H9 (cell line): ENCODE measurements around the gene ADIPOR1. TPM values are rescaled to one million over a fixed set of nuclear protein-coding genes. Genes with fewer than 3 reads are reported as not detected.

ENCODE experiments used
- DNase-seq: peaks from one replicate; pipeline ENCODE4 v3.0.0-alpha.2; 2017
- H2AFZ ChIP-seq: one replicate; pipeline ENCODE4 v1.6.1; 2013; ENCODE audit warnings: mild to moderate bottlenecking, low read length, control low read depth, moderate library complexity
- H2AK5ac ChIP-seq: 2 replicates; pipeline ENCODE4 v1.6.1; 2013; ENCODE audit warnings: low read length, control low read depth, mixed read lengths; ENCODE audit not compliant: insufficient read length
- H2BK120ac ChIP-seq: one replicate; pipeline ENCODE4 v1.6.1; 2013; ENCODE audit warnings: low read depth, mild to moderate bottlenecking, low read length, control low read depth, inconsistent platforms; ENCODE audit not compliant: poor library complexity, severe bottlenecking
- H2BK12ac ChIP-seq: 2 replicates; pipeline ENCODE4 v1.6.1; 2013; ENCODE audit warnings: low read length, control low read depth, mixed read lengths, low read depth; ENCODE audit not compliant: insufficient read length
- H2BK15ac ChIP-seq: 2 replicates; pipeline ENCODE4 v1.6.1; 2013; ENCODE audit warnings: low read depth, low read length, control low read depth
- H2BK20ac ChIP-seq: one replicate; pipeline ENCODE4 v1.6.1; 2013; ENCODE audit warnings: low read depth, mild to moderate bottlenecking, low read length, control low read depth, inconsistent platforms; ENCODE audit not compliant: poor library complexity, severe bottlenecking
- H2BK5ac ChIP-seq: 2 replicates; pipeline ENCODE4 v1.6.1; 2013; ENCODE audit warnings: low read length, control low read depth, mixed read lengths; ENCODE audit not compliant: insufficient read length
- H3K14ac ChIP-seq: 2 replicates; pipeline ENCODE4 v1.6.1; 2013; ENCODE audit warnings: low read length, control low read depth; ENCODE audit not compliant: insufficient read depth
- H3K18ac ChIP-seq: 2 replicates; pipeline ENCODE4 v1.6.1; 2013; ENCODE audit warnings: low read depth, mild to moderate bottlenecking, mixed read lengths, low read length, control low read depth; ENCODE audit not compliant: insufficient read length
- H3K23ac ChIP-seq: 2 replicates; pipeline ENCODE4 v1.6.1; 2013; ENCODE audit warnings: low read length, control low read depth, mixed read lengths, low read depth; ENCODE audit not compliant: insufficient read length
- H3K23me2 ChIP-seq: 2 replicates; pipeline ENCODE4 v1.6.1; 2013; ENCODE audit warnings: low read depth, mild to moderate bottlenecking, mixed read lengths, low read length, control low read depth; ENCODE audit not compliant: insufficient read length, poor library complexity, severe bottlenecking
- H3K27ac ChIP-seq: 2 replicates; pipeline ENCODE4 v1.5.1; 2013; ENCODE audit warnings: low read length, control low read depth, mixed read lengths, low read depth; ENCODE audit not compliant: insufficient read length
- H3K27me3 ChIP-seq: 2 replicates; pipeline ENCODE4 v1.6.1; 2013; ENCODE audit warnings: low read length, control low read depth, inconsistent platforms; ENCODE audit not compliant: insufficient read depth
- H3K4ac ChIP-seq: 2 replicates; pipeline ENCODE4 v1.6.1; 2013; ENCODE audit warnings: low read depth, mild to moderate bottlenecking, control low read depth, inconsistent platforms, low read length, moderate library complexity
- H3K4me1 ChIP-seq: 2 replicates; pipeline ENCODE4 v1.6.1; 2013; ENCODE audit warnings: low read length, control low read depth, inconsistent platforms; ENCODE audit not compliant: insufficient read depth
- H3K4me2 ChIP-seq: 2 replicates; pipeline ENCODE4 v1.6.1; 2013; ENCODE audit warnings: low read length, control low read depth, mixed read lengths; ENCODE audit not compliant: insufficient read length, insufficient read depth
- H3K56ac ChIP-seq: 2 replicates; pipeline ENCODE4 v1.6.1; 2013; ENCODE audit warnings: low read depth, mild to moderate bottlenecking, mixed read lengths, low read length, control low read depth; ENCODE audit not compliant: insufficient read length
- H3K79me1 ChIP-seq: 2 replicates; pipeline ENCODE4 v1.6.1; 2013; ENCODE audit warnings: low read depth, mild to moderate bottlenecking, moderate library complexity, low read length, control low read depth, inconsistent platforms; ENCODE audit not compliant: insufficient read depth, poor library complexity, severe bottlenecking
- H3K79me2 ChIP-seq: 2 replicates; pipeline ENCODE4 v1.6.1; 2013; ENCODE audit warnings: low read length, control low read depth, inconsistent platforms; ENCODE audit not compliant: insufficient read depth
- H3K9ac ChIP-seq: 2 replicates; pipeline ENCODE4 v1.6.1; 2013; ENCODE audit warnings: low read length, control low read depth, mixed read lengths; ENCODE audit not compliant: insufficient read length; ENCODE audit errors: extremely low read depth
- H3K9me3 ChIP-seq: one replicate; pipeline ENCODE4 v1.6.1; 2013; ENCODE audit warnings: low read depth, low read length, inconsistent platforms; ENCODE audit not compliant: control insufficient read depth
- H3T11ph ChIP-seq: one replicate; pipeline ENCODE4 v1.6.1; 2013; ENCODE audit warnings: mild to moderate bottlenecking, low read length, control low read depth, inconsistent platforms
- H4K20me1 ChIP-seq: one replicate; pipeline ENCODE4 v1.6.1; 2013; ENCODE audit not compliant: control insufficient read depth, insufficient read length, insufficient read depth
- H4K5ac ChIP-seq: 2 replicates; pipeline ENCODE4 v1.6.1; 2013; ENCODE audit warnings: low read depth, mild to moderate bottlenecking, mixed read lengths, low read length, control low read depth; ENCODE audit not compliant: insufficient read length
- H4K8ac ChIP-seq: replicated peaks from 2 replicates; pipeline ENCODE4 v1.6.1; 2013; ENCODE audit warnings: low read length, control low read depth, mixed read lengths, low read depth; ENCODE audit not compliant: insufficient read length
- H4K91ac ChIP-seq: 2 replicates; pipeline ENCODE4 v1.6.1; 2013; ENCODE audit warnings: low read depth, mild to moderate bottlenecking, moderate library complexity, mixed read lengths, low read length, control low read depth; ENCODE audit not compliant: insufficient read length
- H3K27ac Mint-ChIP-seq, 3 experiments: 2 replicates in 2 of 3; 3 replicates in 1 of 3; pipeline ENCODE4 v1.8.0; 2020 to 2021; ENCODE audit warnings: mixed read lengths in 3 of 3, mild to moderate bottlenecking in 1 of 3, moderate library complexity in 1 of 3
- H3K27me3 Mint-ChIP-seq: 2 replicates; pipeline ENCODE4 v1.8.0; 2021; ENCODE audit warnings: low read depth, mild to moderate bottlenecking, moderate library complexity, mixed read lengths
- H3K36me3 Mint-ChIP-seq, 3 experiments: 2 replicates in 2 of 3; 3 replicates in 1 of 3; pipeline ENCODE4 v1.8.0; 2020 to 2021; ENCODE audit warnings: low read depth in 3 of 3, mixed read lengths in 3 of 3; ENCODE audit not compliant: insufficient read depth in 1 of 3
- H3K4me1 Mint-ChIP-seq, 2 experiments: 2 replicates each; pipeline ENCODE4 v1.8.0; 2020; ENCODE audit warnings: mixed read lengths in 2 of 2
- H3K4me3 Mint-ChIP-seq, 2 experiments: 2 replicates in 1 of 2; 3 replicates in 1 of 2; pipeline ENCODE4 v1.8.0; 2020 to 2021; ENCODE audit warnings: mild to moderate bottlenecking in 2 of 2, mixed read lengths in 2 of 2, moderate library complexity in 1 of 2
- H3K9me3 Mint-ChIP-seq, 2 experiments: 2 replicates in 1 of 2; 3 replicates in 1 of 2; pipeline ENCODE4 v1.8.0; 2020; ENCODE audit warnings: mild to moderate bottlenecking in 2 of 2, mixed read lengths in 2 of 2, moderate library complexity in 1 of 2
- CTCF ChIP-seq: fragments of 200-600 bp; sonication (generic); conservative IDR thresholded peaks from 3 replicates; pipeline ENCODE4 v1.8.0; 2021; ENCODE audit warnings: antibody characterized with exemption, mild to moderate bottlenecking
- WGBS: extraction: QIAGEN DNeasy Blood & Tissue Kit; methylation state at CpG from one replicate; pipeline ENCODE4 v1.1.7; 2013; ENCODE audit warnings: missing lambda C conversion rate, low lambda C conversion rate, mixed read lengths; ENCODE audit not compliant: insufficient read length; ENCODE audit errors: extremely low coverage; 5-methylcytosine and 5-hydroxymethylcytosine counted together
- total RNA-seq: library from RNA; stranded (reverse); gene quantifications from 2 replicates; pipeline ENCODE4 v1.2.1, GENCODE V29; 2021

The ADIPOR1 gene
- total RNA-seq, 1 experiment from 2014 or later, result 65.0 TPM

GRCh38 chr1:202994756-202995155, 36.6 kb upstream of the ADIPOR1 start:
- H3T11ph ChIP-seq, result no peak overlapping the region
- no peak overlapping the region for H2BK120ac ChIP-seq
- H2BK15ac ChIP-seq, result no peak overlapping the region
- H3K23ac ChIP-seq, result no peak overlapping the region
- H3K4me2 ChIP-seq, result no peak overlapping the region
- H3K27ac Mint-ChIP-seq, result no peak overlapping the region
- H3K79me1 ChIP-seq, result no peaks in the 10 kb centered on the region
- H2BK5ac ChIP-seq, result no peak overlapping the region
- H3K79me2 ChIP-seq, result no peaks in the 10 kb centered on the region
- WGBS, result no CpG with 5 or more reads among the region's 3 CpGs
- no peaks in the 10 kb centered on the region for H3K9me3 ChIP-seq
- no peak overlapping the region for H3K4me3 Mint-ChIP-seq
- peaks cover 3% of the 10 kb centered on the region for H3K23me2 ChIP-seq
- H3K9me3 Mint-ChIP-seq, result no peaks in the 10 kb centered on the region
- H2AFZ ChIP-seq, result no peak overlapping the region
- H4K91ac ChIP-seq, result no peak overlapping the region
- H3K18ac ChIP-seq, result no peak overlapping the region
- H3K9ac ChIP-seq, result no peak overlapping the region
- H3K56ac ChIP-seq, result no peak overlapping the region
- no peak overlapping the region for H2BK12ac ChIP-seq
- H3K4ac ChIP-seq, result no peak overlapping the region
- H3K4me1 Mint-ChIP-seq, result peaks cover 13 to 14% of the 10 kb centered on the region in 2 experiments; a peak in 3 of 4 replicates
- H3K4me1 ChIP-seq, result no peaks in the 10 kb centered on the region
- H3K36me3 Mint-ChIP-seq, result no peaks in the 10 kb centered on the region
- H2AK5ac ChIP-seq, result no peak overlapping the region
- H3K27me3 ChIP-seq, result no peaks in the 10 kb centered on the region
- H4K5ac ChIP-seq, result no peak overlapping the region
- H4K20me1 ChIP-seq, result no peaks in the 10 kb centered on the region
- H3K14ac ChIP-seq, result no peak overlapping the region
- H3K27ac ChIP-seq, result no peak overlapping the region
- peaks cover 7% of the 10 kb centered on the region for H3K27me3 Mint-ChIP-seq
- TF ChIP-seq CTCF, result no peak
- no peak overlapping the region for H2BK20ac ChIP-seq
- H4K8ac ChIP-seq, result no peak overlapping the region
- no peak for DNase-seq
